Measurements from ENCODE around the gene LCN15. TPM values are rescaled to one million over a fixed set of nuclear protein-coding genes. Genes with fewer than 3 reads are reported as not detected.

LCN15 gene
- total and polyA plus RNA-seq, 10 of the 15 experiments (the other 5 are each of a cell fraction or from before 2014, with no cell fraction given), result 0.37 to 0.50 TPM; not detected in 8

GRCh38 chr9:136807281-136808074 lies 43.2 kb upstream of the LCN15 start, which contains the start of gene RABL6 (continued):
- TF ChIP-seq SUZ12 (IDR thresholded peaks at IDR 0.05; ENCODE audit: unreplicated experiment) (no peak), RAD21 (IDR thresholded peaks at IDR 0.05; ENCODE audit: insufficient read depth, low read depth, low read length) (no peak), MYB (IDR thresholded peaks at IDR 0.05; ENCODE audit: borderline replicate concordance, low read depth, low read length) (no peak), MAX (IDR thresholded peaks at IDR 0.05; ENCODE audit: low read depth, low read length) (0 out of 2 replicates have a peak, but pooled peaks have one; percentile 45), BHLHE40 (IDR thresholded peaks at IDR 0.05; ENCODE audit: borderline replicate concordance in 1 of 2, low read depth in 2 of 2, low read length in 1 of 2) (peak; percentile 8 to 83; a peak in 2 of 4 replicates), YY1 (IDR thresholded peaks at IDR 0.05; ENCODE audit: low read depth, low read length) (peak; percentile 96), IKZF2 (IDR thresholded peaks at IDR 0.05) (peak in 1 of 2 experiments; percentile 40; a peak in 1 of 4 replicates), BCL11A (IDR thresholded peaks at IDR 0.05; ENCODE audit: low read depth, low read length) (no peak), PAX5 (IDR thresholded peaks at IDR 0.05; ENCODE audit: borderline replicate concordance, low read depth, low read length) (no peak), STAT1 (conservative IDR thresholded peaks at IDR 0.05) (no peak), PML (IDR thresholded peaks at IDR 0.05; ENCODE audit: low read length) (peak; percentile 54; the same call in 1 of the 2 replicates), ZNF384 (IDR thresholded peaks at IDR 0.05; ENCODE audit: borderline replicate concordance, low read depth, low read length) (no peak), IRF4 (IDR thresholded peaks at IDR 0.05; ENCODE audit: low read depth, low read length) (no peak), EGR1 (IDR thresholded peaks at IDR 0.05; ENCODE audit: borderline replicate concordance in 1 of 2, low read depth in 2 of 2, low read length in 2 of 2) (peak in 1 of 2 experiments; percentile 87; a peak in 2 of 3 replicates), RB1 (IDR thresholded peaks at IDR 0.05; ENCODE audit: borderline replicate concordance) (peak; percentile 82; the same call in 1 of the 2 replicates), SPI1 (IDR thresholded peaks at IDR 0.05; ENCODE audit: borderline replicate concordance, insufficient read depth, low read depth, low read length) (peak; percentile 3; the same call in 1 of the 2 replicates), POLR2AphosphoS2 (IDR thresholded peaks at IDR 0.05; ENCODE audit: low read depth, low read length) (peak; percentile 66), MYC (IDR thresholded peaks at IDR 0.05; ENCODE audit: insufficient read depth, insufficient read length, insufficient replicate concordance, low read length, severe bottlenecking) (no peak), CEBPB (IDR thresholded peaks at IDR 0.05; ENCODE audit: borderline replicate concordance in 1 of 2, low read depth in 2 of 2, low read length in 2 of 2) (no peak), CBFB (IDR thresholded peaks at IDR 0.05; ENCODE audit: low read depth) (peak; percentile 39; the same call in 1 of the 2 replicates), NR2F1 (conservative IDR thresholded peaks at IDR 0.05) (0 out of 2 replicates have a peak, but pooled peaks have one; percentile 23), SMARCA5 (IDR thresholded peaks at IDR 0.05) (0 out of 2 replicates have a peak, but pooled peaks have one; percentile 48), TAF1 (IDR thresholded peaks at IDR 0.05; ENCODE audit: borderline replicate concordance, low read depth, low read length) (peak; percentile 97), HCFC1 (IDR thresholded peaks at IDR 0.05; ENCODE audit: low read length) (peak; percentile 52; the same call in 1 of the 2 replicates), RUNX3 (IDR thresholded peaks at IDR 0.05; ENCODE audit: low read length) (no peak), KAT2A (conservative IDR thresholded peaks at IDR 0.05; ENCODE audit: control insufficient read depth, low read depth, low read length) (no peak), NFXL1 (IDR thresholded peaks at IDR 0.05; ENCODE audit: borderline replicate concordance) (no peak), ELK1 (IDR thresholded peaks at IDR 0.05; ENCODE audit: low read depth, low read length) (0 out of 2 replicates have a peak, but pooled peaks have one; percentile 22), CREB1 (IDR thresholded peaks at IDR 0.05; ENCODE audit: low read depth) (no peak; the same call in 1 of the 2 replicates), ZBED1 (IDR thresholded peaks at IDR 0.05; ENCODE audit: borderline replicate concordance) (no peak), NRF1 (conservative IDR thresholded peaks at IDR 0.05; ENCODE audit: low read depth, low read length) (peak; percentile 60), SREBF1 (IDR thresholded peaks at IDR 0.05; ENCODE audit: low read length) (no peak)
